Stimulated activated CD4-positive, alpha-beta T cell treated with anti-CD3 and anti-CD28 coated beads, Interleukin-15, amount 100 ng/mL, for 24 hours (primary cell): Measurements from ENCODE around the gene UCHL5.
"Not testable (repeated sequence)": the region's sequence is repeated elsewhere in the genome, so short reads cannot be mapped to it uniquely, and the experiment has no call there.

Source experiments
- DNase-seq: peaks from one replicate; pipeline ENCODE4 v3.0.0-alpha.2; 2020

UCHL5 gene

DNA sequence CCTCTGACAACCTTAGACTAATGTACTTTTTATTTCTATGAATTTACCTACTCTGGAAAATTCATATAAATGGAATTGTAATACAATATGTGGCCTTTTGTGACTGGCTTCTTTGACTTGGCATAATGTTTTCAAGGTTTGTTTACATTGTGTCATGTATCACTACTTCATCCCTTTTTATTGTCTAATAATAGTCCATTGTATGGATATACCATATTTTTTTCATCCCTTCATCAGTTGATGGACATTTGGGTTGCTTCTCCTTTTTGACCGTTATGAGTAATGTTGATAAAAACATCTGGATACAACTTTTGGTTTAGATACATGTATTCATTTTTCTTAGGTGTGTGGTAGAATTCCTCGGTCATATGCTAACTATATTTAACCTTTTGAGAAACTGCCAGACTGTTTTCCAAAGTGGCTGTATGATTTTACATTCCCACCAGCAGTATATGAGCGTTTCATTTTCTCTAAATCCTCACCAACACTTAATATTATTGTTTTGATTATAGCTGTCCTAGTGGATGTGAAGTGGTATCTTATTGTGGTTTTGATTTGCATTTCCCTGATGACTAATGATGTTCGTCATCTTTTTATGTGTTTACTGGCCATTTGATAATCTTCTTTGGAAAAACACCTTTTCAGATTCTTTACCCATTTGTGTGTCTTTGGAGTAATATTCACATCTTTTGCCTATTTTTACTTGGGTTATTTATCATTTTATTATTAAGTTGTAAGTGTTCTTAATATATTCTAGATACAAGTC, 3.7 kb upstream of the UCHL5 start:
- no peak for DNase-seq

- peak; percentile 6 for DNase-seq
These were observed 1.8 kb upstream of the UCHL5 start for GRCh38 chr1:193060938-193061337.

GRCh38 chr1:193060406-193060805, 1.2 kb upstream of the UCHL5 start:
- DNase-seq, result no peak

DNA sequence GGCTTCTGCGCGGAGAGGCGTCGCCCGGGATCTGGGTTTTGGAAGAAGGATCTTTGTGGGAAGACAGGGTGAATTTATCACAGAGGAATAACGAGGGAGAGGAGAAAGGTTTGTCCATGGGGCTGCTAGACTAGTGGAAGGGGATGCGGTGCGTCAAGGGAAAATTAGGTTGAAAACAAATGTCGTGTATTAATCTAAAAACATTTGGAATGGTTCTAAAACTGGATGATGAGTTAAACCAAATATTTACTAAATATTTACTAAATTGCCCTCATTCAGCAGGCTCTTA, 899 bp upstream of the UCHL5 start:
- no peak for DNase-seq

- DNase-seq, result peak; percentile 76
These were observed 455 bp downstream of the UCHL5 start for GRCh38 chr1:193058529-193059281.

DNA sequence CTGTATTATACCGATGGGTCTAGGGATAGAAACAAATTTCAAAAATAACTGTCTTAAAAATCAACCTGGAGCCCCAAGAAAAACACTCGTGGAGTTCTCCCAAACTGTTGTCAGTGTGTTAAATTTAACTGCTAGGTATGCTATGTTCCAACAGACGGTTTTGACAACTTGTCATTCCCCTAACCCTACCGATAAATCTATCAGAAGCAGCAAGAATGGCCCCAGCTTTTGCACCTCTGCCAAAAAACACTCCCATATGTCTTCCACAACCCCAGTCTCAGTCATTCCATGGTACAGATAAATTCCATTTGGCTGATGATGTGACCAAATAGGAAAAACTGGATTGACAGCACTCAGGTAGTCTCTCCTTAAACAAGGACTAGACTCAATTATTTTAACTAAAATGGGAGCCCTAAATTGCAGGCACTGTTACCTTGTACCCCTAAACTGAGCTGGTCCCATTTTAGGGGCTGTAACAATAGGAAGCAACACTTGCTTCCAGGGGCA, 4.9 kb downstream of the UCHL5 start:
- DNase-seq, result no peak

DNA sequence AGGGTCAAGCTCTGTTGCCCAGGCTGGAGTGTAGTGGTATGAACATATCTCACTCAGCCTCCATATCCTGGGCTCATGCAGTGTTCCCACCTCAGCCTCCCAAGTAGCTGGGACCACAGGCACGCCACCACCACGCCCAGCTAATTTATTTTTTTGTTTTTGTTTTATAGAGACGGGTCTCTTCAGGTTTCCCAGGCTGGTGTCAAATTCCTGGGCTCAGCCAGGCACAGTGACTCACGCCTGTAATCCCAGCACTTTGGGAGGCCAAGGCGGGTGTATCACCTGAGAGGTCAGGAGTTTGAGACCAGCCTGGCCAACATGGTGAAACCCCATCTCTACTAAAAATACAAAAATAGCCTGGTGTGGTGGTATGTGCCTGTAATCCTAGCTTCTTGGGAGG, 10.2 kb downstream of the UCHL5 start:
- DNase-seq, result not testable (repeated sequence)

- no peak for DNase-seq
These were observed 16.1 kb downstream of the UCHL5 start for GRCh38 chr1:193042766-193043691.

DNA sequence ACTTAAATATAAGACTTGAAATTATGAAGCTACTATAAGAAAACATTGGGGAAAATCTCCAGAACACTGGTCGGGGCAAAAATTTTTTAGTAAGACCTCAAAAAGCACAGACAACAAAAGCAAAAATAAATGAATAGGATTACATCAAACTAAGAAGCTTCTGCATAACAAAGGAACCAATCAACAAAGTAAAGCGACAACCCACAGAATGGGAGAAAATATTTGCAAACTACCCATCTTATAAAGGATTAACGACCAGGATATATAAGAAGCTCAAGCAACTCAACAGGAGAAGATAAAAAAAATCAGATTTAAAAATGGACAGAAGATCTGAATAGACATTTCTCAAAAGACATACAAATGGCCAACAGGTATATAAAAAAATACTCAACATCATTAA, 19.1 kb downstream of the UCHL5 start:
- no peak for DNase-seq

DNA sequence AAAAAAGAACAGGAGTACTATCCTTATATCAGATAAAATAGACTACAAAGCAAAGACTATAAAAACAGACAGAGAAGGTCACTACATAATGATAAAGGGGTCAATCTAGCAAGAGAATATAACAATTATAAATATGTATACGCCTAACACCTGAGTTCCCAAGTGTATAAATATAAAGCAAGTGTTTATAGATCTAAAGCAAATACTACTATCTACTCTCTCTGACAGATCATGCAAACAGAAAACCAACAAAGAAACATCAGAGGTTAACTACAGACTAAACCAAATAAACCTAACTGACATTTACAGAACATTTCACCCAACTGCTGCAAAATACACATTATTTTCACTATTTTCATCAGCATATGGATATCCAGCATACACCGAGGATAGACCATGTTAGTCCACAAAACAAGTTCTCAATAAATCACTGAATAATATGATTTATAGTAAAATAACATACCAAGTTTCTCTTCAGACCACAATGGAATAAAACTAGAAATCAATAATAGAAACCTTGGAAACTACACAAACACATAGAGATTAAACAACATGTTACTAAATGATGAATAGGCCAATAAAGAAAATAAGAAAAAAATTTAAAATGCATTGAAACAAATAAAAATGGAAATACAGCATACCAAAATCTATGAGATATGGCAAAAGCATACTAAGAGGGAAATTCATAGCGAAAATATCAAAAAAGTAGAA, 22.7 kb downstream of the UCHL5 start:
- no peak for DNase-seq

- no peak for DNase-seq
These were observed 25.6 kb downstream of the UCHL5 start for GRCh38 chr1:193033610-193034009.

DNA sequence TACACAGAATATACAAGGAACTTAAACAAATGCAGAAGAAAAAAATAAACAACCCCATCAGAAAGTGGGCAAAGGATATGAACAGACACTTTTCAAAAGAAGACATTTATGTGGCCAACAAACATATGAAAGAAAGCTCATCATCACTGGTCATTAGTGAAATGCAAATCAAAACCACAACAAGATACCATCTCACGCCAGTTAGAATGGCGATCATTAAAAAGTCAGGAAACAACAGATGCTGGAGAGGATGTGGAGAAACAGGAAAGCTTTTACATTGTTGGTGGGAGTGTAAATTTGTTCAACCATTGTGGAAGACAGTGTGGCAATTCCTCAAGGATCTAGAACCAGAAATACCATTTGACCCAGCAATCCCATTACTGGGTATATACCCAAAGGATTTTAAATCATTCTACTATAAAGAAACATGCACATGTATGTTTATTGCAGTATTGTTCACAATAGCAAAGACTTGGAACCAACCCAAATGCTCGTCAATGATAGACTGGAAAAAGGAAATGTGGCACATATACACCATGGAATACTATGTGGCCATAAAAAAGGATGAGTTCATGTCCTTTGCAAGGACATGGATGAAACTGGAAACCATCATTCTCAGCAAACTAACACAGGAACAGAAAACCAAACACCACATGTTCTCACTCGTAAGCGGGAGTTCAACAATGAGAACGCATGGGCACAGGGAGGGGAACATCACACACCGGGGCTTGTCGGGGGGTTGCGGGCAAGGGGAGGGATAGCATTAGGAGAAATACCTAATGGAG, 26.3 kb downstream of the UCHL5 start:
- DNase-seq, result not testable (repeated sequence)

GRCh38 chr1:193031431-193031830, 27.7 kb downstream of the UCHL5 start:
- no peak for DNase-seq

- DNase-seq, result no peak
These were observed 28.9 kb downstream of the UCHL5 start for GRCh38 chr1:193030280-193030679.

GRCh38 chr1:193025218-193025617, 33.9 kb downstream of the UCHL5 start:
- DNase-seq, result no peak

GRCh38 chr1:193019442-193020026, 39.6 kb downstream of the UCHL5 start:
- DNase-seq, result no peak

- no peak for DNase-seq
These were observed 42.4 kb downstream of the UCHL5 start for GRCh38 chr1:193016788-193017187.

DNA sequence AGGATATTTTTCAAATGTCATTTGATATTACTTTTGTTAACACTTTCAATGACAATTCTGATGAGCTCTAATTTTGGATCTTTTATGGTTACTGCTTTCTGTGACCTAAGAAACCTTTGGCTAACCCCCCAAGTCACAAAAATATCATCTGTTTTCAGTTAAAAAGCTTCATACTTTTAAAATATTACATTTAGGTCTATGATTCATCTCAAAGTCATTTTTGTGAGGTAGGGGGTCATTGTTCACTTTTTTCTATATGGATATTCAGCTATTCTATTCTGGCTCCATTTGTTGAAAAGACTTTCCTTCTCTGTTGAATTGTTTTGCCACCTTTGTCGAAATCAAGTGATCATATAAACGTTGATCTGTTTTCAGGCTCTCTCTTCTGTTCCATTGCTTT, 44.8 kb downstream of the UCHL5 start:
- DNase-seq, result no peak

GRCh38 chr1:193013707-193014106, 45.5 kb downstream of the UCHL5 start:
- no peak for DNase-seq

DNA sequence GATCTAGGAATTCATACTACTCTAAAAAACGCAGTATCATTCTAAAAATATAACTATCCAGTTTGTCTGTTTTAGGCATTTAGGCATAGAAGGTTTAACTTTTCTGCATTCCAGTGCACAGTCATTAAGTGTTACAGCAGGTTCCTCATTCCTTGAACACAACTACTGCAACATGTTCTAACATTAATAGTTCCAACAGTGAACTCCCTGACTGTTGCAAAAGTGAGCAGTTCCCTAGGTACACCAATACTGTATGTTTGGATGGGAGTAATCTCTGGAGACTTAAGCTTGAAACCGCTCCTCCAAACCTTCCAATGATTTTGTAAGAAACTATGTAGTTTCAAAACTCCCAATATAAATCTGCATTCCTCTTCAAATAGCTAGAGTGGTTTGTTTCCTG, 46.2 kb downstream of the UCHL5 start:
- no peak for DNase-seq

DNA sequence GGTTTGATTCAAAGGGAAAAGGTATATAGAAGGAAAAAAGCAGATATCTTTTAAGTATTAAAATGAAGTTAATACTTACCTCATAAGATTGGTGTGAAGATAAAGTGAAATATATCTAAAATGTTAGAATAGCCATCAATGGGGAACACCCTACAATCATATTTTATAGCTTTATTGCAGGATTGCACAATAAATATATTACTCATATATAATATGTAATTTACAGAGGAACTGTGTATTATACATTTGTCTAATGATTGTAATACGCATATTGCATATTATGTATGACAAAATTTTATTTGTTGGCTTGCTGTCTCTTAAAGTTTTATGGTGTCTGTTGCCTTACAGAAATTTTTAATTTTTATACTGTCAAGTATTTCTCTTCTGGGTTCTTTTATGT, 47.8 kb downstream of the UCHL5 start:
- no peak for DNase-seq
